ENCODE measurements around the gene PWP2.
"Not testable (repeated sequence)": the region's sequence is repeated elsewhere in the genome, so short reads cannot be mapped to it uniquely, and the experiment has no call there.

GRCh38 chr21:44098507-44098906 is 8.7 kb upstream of the PWP2 start:
- TF ChIP-seq CTCF (IDR thresholded peaks at IDR 0.05; ENCODE audit: insufficient read depth, low read length); POLR2AphosphoS5 (IDR thresholded peaks at IDR 0.05; ENCODE audit: low read depth): not testable (repeated sequence)
- TF ChIP-seq, protein P1, sequence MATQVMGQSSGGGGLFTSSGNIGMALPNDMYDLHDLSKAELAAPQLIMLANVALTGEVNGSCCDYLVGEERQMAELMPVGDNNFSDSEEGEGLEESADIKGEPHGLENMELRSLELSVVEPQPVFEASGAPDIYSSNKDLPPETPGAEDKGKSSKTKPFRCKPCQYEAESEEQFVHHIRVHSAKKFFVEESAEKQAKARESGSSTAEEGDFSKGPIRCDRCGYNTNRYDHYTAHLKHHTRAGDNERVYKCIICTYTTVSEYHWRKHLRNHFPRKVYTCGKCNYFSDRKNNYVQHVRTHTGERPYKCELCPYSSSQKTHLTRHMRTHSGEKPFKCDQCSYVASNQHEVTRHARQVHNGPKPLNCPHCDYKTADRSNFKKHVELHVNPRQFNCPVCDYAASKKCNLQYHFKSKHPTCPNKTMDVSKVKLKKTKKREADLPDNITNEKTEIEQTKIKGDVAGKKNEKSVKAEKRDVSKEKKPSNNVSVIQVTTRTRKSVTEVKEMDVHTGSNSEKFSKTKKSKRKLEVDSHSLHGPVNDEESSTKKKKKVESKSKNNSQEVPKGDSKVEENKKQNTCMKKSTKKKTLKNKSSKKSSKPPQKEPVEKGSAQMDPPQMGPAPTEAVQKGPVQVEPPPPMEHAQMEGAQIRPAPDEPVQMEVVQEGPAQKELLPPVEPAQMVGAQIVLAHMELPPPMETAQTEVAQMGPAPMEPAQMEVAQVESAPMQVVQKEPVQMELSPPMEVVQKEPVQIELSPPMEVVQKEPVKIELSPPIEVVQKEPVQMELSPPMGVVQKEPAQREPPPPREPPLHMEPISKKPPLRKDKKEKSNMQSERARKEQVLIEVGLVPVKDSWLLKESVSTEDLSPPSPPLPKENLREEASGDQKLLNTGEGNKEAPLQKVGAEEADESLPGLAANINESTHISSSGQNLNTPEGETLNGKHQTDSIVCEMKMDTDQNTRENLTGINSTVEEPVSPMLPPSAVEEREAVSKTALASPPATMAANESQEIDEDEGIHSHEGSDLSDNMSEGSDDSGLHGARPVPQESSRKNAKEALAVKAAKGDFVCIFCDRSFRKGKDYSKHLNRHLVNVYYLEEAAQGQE (IDR thresholded peaks at IDR 0.05; ENCODE audit: insufficient replicate concordance, low read depth) = not testable (repeated sequence)
